Neural progenitor cell (in vitro differentiated cells): Measurements from ENCODE around the gene TEX19.

Experiments
- EZH2 ChIP-seq: fragments of 200-600 bp; sonication (generic); IDR thresholded peaks from 2 replicates; pipeline ENCODE4 v1.6.1; 2017; ENCODE audit warnings: antibody characterized with exemption, mild to moderate bottlenecking, moderate library complexity
- EZH2phosphoT487 ChIP-seq: fragments of 200-600 bp; sonication (generic); IDR thresholded peaks from 2 replicates; pipeline ENCODE4 v1.6.1; 2017; ENCODE audit warnings: antibody characterized with exemption
- TF ChIP-seq, protein P1 (sequence below): fragments of 200-600 bp; sonication (generic); IDR thresholded peaks from 2 replicates; pipeline ENCODE4 v1.5.1; 2017; ENCODE audit warnings: antibody characterized with exemption, mild to moderate bottlenecking

DNA sequence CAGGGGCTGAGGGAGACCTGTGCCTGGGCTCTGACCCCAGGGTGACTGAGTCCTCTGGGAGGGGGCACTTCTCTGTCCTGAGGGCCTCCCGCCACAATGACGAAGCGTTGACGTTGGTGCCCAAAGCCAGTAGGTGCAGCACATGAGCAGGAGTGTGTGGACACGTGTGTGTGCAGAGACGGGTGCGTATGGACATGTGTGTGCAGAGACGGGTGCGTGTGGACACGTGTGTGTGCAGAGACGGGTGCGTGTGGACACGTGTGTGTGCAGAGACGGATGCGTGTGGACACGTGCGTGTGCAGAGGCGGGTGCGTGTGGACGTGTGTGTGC, 40.9 kb upstream of the TEX19 start:
- TF ChIP-seq, protein P1, sequence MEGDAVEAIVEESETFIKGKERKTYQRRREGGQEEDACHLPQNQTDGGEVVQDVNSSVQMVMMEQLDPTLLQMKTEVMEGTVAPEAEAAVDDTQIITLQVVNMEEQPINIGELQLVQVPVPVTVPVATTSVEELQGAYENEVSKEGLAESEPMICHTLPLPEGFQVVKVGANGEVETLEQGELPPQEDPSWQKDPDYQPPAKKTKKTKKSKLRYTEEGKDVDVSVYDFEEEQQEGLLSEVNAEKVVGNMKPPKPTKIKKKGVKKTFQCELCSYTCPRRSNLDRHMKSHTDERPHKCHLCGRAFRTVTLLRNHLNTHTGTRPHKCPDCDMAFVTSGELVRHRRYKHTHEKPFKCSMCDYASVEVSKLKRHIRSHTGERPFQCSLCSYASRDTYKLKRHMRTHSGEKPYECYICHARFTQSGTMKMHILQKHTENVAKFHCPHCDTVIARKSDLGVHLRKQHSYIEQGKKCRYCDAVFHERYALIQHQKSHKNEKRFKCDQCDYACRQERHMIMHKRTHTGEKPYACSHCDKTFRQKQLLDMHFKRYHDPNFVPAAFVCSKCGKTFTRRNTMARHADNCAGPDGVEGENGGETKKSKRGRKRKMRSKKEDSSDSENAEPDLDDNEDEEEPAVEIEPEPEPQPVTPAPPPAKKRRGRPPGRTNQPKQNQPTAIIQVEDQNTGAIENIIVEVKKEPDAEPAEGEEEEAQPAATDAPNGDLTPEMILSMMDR: no peak
- TF ChIP-seq EZH2 (no peak), EZH2phosphoT487 (no peak)
